Colonic mucosa (tissue), 4 donors: ENCODE results near the gene CD37. TPM values are rescaled to one million over a fixed set of nuclear protein-coding genes. Genes with fewer than 3 reads are reported as not detected.

Experiments used
- DNase-seq: peaks from one replicate; pipeline ENCODE4 v3.0.0-alpha.2; 2020
- H3K27ac ChIP-seq: fragments of 200-600 bp; one replicate; pipeline ENCODE4 v1.8.0; 2021
- H3K27me3 ChIP-seq: fragments of 200-600 bp; one replicate; pipeline ENCODE4 v1.8.0; 2021
- H3K36me3 ChIP-seq: fragments of 200-600 bp; one replicate; pipeline ENCODE4 v1.8.0; 2021
- H3K4me1 ChIP-seq: fragments of 200-600 bp; one replicate; pipeline ENCODE4 v1.8.0; 2021; ENCODE audit warnings: mild to moderate bottlenecking
- H3K4me3 ChIP-seq: fragments of 200-600 bp; one replicate; pipeline ENCODE4 v1.8.0; 2021
- H3K9ac ChIP-seq, 2 donors: one replicate each; pipeline ENCODE4 v1.7.0; 2013; ENCODE audit warnings: control low read depth in 2 of 2, low read depth in 2 of 2, low read length in 2 of 2
- H3K9me3 ChIP-seq: fragments of 200-600 bp; one replicate; pipeline ENCODE4 v1.8.0; 2021
- CTCF ChIP-seq: fragments of 200-600 bp; IDR thresholded peaks from one replicate; pipeline ENCODE4 v1.8.0; 2022; ENCODE audit warnings: antibody characterized with exemption, mild to moderate bottlenecking
- intact Hi-C: fragments of 100-400 bp; cut with DNase I; formaldehyde crosslinking; loops from one replicate; pipeline ENCODE4 v1.14.1; 2022
- total RNA-seq, 2 donors: library from RNA; stranded (reverse); fragmentation: NEBNext Ultra II Directional in 1 of 2; extraction: Animal tissue kit (Norgen Biotek cat#: 25700) in 1 of 2; gene quantifications; one replicate each; pipeline ENCODE4 v1.2.1, GENCODE V29; 2021
- donor health status: healthy.
- donor health status: DM: no; HTN: no; CAD: no.
- donor health status: DM: no; HTN: no; CAD: no.

The CD37 gene
- total RNA-seq, 2 donors from 2014 or later = 7.4 to 8.6 TPM

- no peak overlapping the region for H3K4me3 ChIP-seq
- no peak overlapping the region for H3K27ac ChIP-seq
- no peak overlapping the region for H3K9ac ChIP-seq
- intact Hi-C loops = no loop called here
- TF ChIP-seq CTCF = no peak
- H3K36me3 ChIP-seq = no peaks in the 10 kb centered on the region
- H3K27me3 ChIP-seq = no peaks in the 10 kb centered on the region
- no peaks in the 10 kb centered on the region for H3K9me3 ChIP-seq
- H3K4me1 ChIP-seq = no peaks in the 10 kb centered on the region
- DNase-seq = no peak
Measured at GRCh38 chr19:49357186-49357585, 22.0 kb downstream of the CD37 start.

- Histone ChIP-seq H3K4me3 (no peak overlapping the region), H3K4me1 (no peaks in the 10 kb centered on the region), H3K9ac (no peak overlapping the region), H3K9me3 (no peaks in the 10 kb centered on the region), H3K27me3 (no peaks in the 10 kb centered on the region), H3K27ac (no peak overlapping the region), H3K36me3 (no peaks in the 10 kb centered on the region)
- intact Hi-C loops = no loop called here
- TF ChIP-seq CTCF = no peak
- DNase-seq = no peak
Measured at GRCh38 chr19:49359851-49360820, 24.9 kb downstream of the CD37 start.

- intact Hi-C loops = no loop called here
- TF ChIP-seq CTCF = no peak
- H3K27me3 ChIP-seq = no peaks in the 10 kb centered on the region
- H3K9me3 ChIP-seq = no peaks in the 10 kb centered on the region
- H3K27ac ChIP-seq = peak overlapping the region; percentile 84
- peak overlapping the region; percentile 62 for H3K4me3 ChIP-seq
- DNase-seq = peak; percentile 88
- no peaks in the 10 kb centered on the region for H3K4me1 ChIP-seq
- no peaks in the 10 kb centered on the region for H3K36me3 ChIP-seq
- peak overlapping the region; percentile 84 to 89 for H3K9ac ChIP-seq
Measured at GRCh38 chr19:49361438-49362047, 26.3 kb downstream of the CD37 start.

- Histone ChIP-seq H3K27me3 (no peaks in the 10 kb centered on the region), H3K27ac (peak within 1 kb of the TSS; percentile 84), H3K36me3 (no peaks in the 10 kb centered on the region), H3K9ac (peak within 1 kb of the TSS; percentile 84 to 89), H3K9me3 (no peaks in the 10 kb centered on the region), H3K4me1 (no peaks in the 10 kb centered on the region), H3K4me3 (peak within 1 kb of the TSS; percentile 62)
- DNase-seq = peak; percentile 86
- TF ChIP-seq CTCF = no peak
- intact Hi-C loops = no loop called here
Measured at GRCh38 chr19:49362048-49362928, 27.1 kb downstream of the CD37 start, which contains the start of gene TEAD2. TEAD2 (minus strand) TSS chr19:49362416; CDS start chr19:49360075, 2,341 bp downstream.

GRCh38 chr19:49362929-49363267 is 27.7 kb downstream of the CD37 start:
- Histone ChIP-seq H3K9me3 (no peaks in the 10 kb centered on the region), H3K27me3 (no peaks in the 10 kb centered on the region), H3K36me3 (no peaks in the 10 kb centered on the region), H3K27ac (peak overlapping the region; percentile 84), H3K9ac (peak overlapping the region; percentile 47 to 58), H3K4me3 (peak overlapping the region; percentile 62), H3K4me1 (no peaks in the 10 kb centered on the region)
- DNase-seq = peak; percentile 56
- intact Hi-C loops = no loop called here
- TF ChIP-seq CTCF = no peak
